ENCODE results near the gene EWSR1. TPM values are rescaled to one million over a fixed set of nuclear protein-coding genes. Genes with fewer than 3 reads are reported as not detected.
A peak's percentile ranks its signal among the peaks of the same experiment; 100 is the strongest.

The EWSR1 gene
- total and polyA plus RNA-seq, 2 donors (not counting 1 experiment from before 2014, with no cell fraction given): 281 to 295 TPM

DNA sequence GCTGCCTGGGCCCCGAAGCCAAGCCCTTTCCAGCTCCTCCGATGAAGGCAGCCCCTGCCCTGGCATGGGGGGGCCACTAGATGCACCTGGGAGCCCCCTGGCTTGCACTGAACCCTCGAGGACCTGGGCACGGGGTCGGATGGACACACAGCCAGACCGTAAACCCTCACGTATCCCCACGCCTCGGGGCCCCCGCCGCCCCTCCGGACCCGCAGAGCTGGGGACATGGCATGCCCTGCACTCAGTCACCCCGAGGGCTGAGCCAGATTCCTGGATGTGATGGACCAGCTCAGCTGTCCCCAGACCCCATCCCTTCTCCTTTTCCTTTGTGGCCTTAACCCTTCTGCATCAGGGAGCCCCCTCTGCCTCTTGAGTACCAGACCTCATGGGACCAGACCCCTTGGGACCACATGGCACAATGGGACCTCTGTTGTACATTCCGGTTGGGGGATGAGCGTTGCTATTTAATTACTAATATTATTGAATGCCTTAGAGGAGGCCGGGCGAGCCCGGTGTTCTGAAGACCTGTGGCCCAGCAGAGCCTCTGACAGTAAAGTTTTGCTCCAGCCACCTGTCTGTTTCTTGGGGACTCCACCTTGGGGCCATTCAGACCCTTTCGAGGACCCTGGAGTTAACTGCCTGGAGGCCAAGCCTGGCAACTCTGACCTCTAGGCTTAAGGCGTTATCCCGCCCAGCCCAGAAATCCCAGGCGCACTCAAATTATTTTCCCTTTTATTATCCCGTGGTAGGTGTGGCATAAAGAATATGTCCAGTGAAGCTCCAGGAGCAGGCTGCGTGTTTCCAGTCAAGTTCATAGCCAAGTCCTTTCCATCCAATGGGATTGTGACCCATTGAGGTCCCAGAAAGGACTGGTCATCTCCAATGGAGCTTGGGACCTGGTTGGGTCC, 44.4 kb downstream of the EWSR1 start:
- intact Hi-C loops (cut with micrococcal nuclease): no loop called here
- no peak for TF ChIP-seq CTCF (IDR thresholded peaks at IDR 0.05)
- no peak for TF ChIP-seq EZH2 (IDR thresholded peaks at IDR 0.05; ENCODE audit: borderline replicate concordance, insufficient read depth, low read depth, low read length, poor library complexity, severe bottlenecking)

DNA sequence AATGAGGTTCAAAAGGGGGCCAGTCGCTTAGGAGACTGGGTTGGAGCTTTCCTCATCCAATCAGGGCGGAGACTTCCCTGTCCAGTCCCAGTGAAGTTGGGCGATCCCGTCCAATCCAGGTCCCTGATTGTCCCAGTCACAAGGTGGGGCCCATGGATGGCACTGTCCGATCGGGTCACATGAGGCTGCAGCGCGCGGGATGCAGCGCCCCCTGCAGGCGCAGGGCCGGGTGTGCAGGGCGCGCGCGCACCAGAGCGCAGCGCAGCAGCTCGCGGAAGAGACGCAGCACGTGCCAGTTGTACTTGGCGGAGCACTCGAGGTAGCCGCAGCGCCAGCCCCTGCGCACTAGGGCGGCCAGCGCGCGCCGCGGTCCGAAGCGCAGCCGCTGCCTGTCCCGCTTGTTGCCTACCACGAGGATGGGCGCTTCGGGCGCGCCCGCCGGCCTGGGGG, 45.1 kb downstream of the EWSR1 start:
- peaks cover 31% of the 10 kb centered on the region for H3K4me1 Mint-ChIP-seq
- peak; percentile 25 for ATAC-seq (ENCODE audit: low read depth)
- TF ChIP-seq EZH2 (IDR thresholded peaks at IDR 0.05; ENCODE audit: borderline replicate concordance, insufficient read depth, low read depth, low read length, poor library complexity, severe bottlenecking) (no peak), CTCF (IDR thresholded peaks at IDR 0.05) (peak; percentile 62)
- peak; percentile 51 for DNase-seq
- no peak overlapping the region for H3K9ac ChIP-seq (ENCODE audit: low read length)
- H3K27ac ChIP-seq (ENCODE audit: low read length in 2 of 2): no peak overlapping the region
- no peaks in the 10 kb centered on the region for H3K79me2 ChIP-seq (ENCODE audit: control insufficient read depth, insufficient read depth, low read length)
- 25% methylated on average over 44 of the region's 44 CpGs for WGBS (ENCODE audit: insufficient coverage)
- H3K36me3 ChIP-seq (replicated peaks in 1 of 2; ENCODE audit: control extremely low read depth in 1 of 2, control insufficient read depth in 1 of 2, extremely low read depth in 1 of 2, insufficient read depth in 2 of 2, low read length in 1 of 2): no peaks in the 10 kb centered on the region
- H3K9me3 Mint-ChIP-seq (ENCODE audit: insufficient read depth): no peaks in the 10 kb centered on the region
- H3K4me3 Mint-ChIP-seq: no peak overlapping the region
- H3K4me1 ChIP-seq (ENCODE audit: control insufficient read depth in 2 of 2, insufficient read depth in 2 of 2, low read length in 2 of 2): peaks cover 32 to 41% of the 10 kb centered on the region in 2 donors
- H3K4me3 ChIP-seq (ENCODE audit: control extremely low read depth in 1 of 5, extremely low read depth in 1 of 5, insufficient read depth in 1 of 5, low read depth in 2 of 5, low read length in 4 of 5): no peak overlapping the region
- ChIA-PET POLR2A (no interaction called here), CTCF (no interaction called here)
- intact Hi-C loops (cut with micrococcal nuclease): no loop called here
- H3K27me3 ChIP-seq (replicated peaks in 1 of 4; ENCODE audit: control extremely low read depth in 1 of 4, control insufficient read depth in 3 of 4, insufficient read depth in 4 of 4, low read length in 3 of 4): peaks cover 0 to 62% (median 26%) of the 10 kb centered on the region in 4 experiments
- no peak overlapping the region for H3K27ac Mint-ChIP-seq
- H2AFZ ChIP-seq (ENCODE audit: insufficient read depth, low read depth, low read length, poor library complexity, severe bottlenecking): no peak overlapping the region
- H3K4me2 ChIP-seq (replicated peaks; ENCODE audit: low read depth, low read length, poor library complexity, severe bottlenecking): peak overlapping the region; percentile 73
- H4K20me1 ChIP-seq (ENCODE audit: control insufficient read depth, insufficient read depth, low read length, poor library complexity, severe bottlenecking): peaks cover 7% of the 10 kb centered on the region
- peaks cover 0 to 25% (median 0%) of the 10 kb centered on the region in 3 donors for H3K9me3 ChIP-seq (ENCODE audit: control extremely low read depth in 1 of 3, control insufficient read depth in 2 of 3, insufficient read depth in 1 of 3, low read length in 2 of 3)
- H3K27me3 Mint-ChIP-seq: peaks cover 41% of the 10 kb centered on the region

More for the DNA sequence above, 44.4 kb downstream of the EWSR1 start:
- Histone ChIP-seq H3K36me3 (replicated peaks in 1 of 2; ENCODE audit: control extremely low read depth in 1 of 2, control insufficient read depth in 1 of 2, extremely low read depth in 1 of 2, insufficient read depth in 2 of 2, low read length in 1 of 2) (no peaks in the 10 kb centered on the region), H3K79me2 (ENCODE audit: control insufficient read depth, insufficient read depth, low read length) (no peaks in the 10 kb centered on the region), H3K9me3 (ENCODE audit: control extremely low read depth in 1 of 3, control insufficient read depth in 2 of 3, insufficient read depth in 1 of 3, low read length in 2 of 3) (peaks cover 0 to 26% (median 0%) of the 10 kb centered on the region in 3 donors), H3K4me1 (ENCODE audit: control insufficient read depth in 2 of 2, insufficient read depth in 2 of 2, low read length in 2 of 2) (peaks cover 32 to 42% of the 10 kb centered on the region in 2 donors), H2AFZ (ENCODE audit: insufficient read depth, low read depth, low read length, poor library complexity, severe bottlenecking) (no peak overlapping the region), H3K27me3 (replicated peaks in 1 of 4; ENCODE audit: control extremely low read depth in 1 of 4, control insufficient read depth in 3 of 4, insufficient read depth in 4 of 4, low read length in 3 of 4) (peaks cover 0 to 69% (median 26%) of the 10 kb centered on the region in 4 experiments), H3K4me3 (ENCODE audit: control extremely low read depth in 1 of 5, extremely low read depth in 1 of 5, insufficient read depth in 1 of 5, low read depth in 2 of 5, low read length in 4 of 5) (no peak overlapping the region), H3K9ac (ENCODE audit: low read length) (no peak overlapping the region), H3K4me2 (replicated peaks; ENCODE audit: low read depth, low read length, poor library complexity, severe bottlenecking) (no peak overlapping the region), H4K20me1 (ENCODE audit: control insufficient read depth, insufficient read depth, low read length, poor library complexity, severe bottlenecking) (peaks cover 7% of the 10 kb centered on the region), H3K27ac (ENCODE audit: low read length in 2 of 2) (no peak overlapping the region)
- no peak overlapping the region for H3K27ac Mint-ChIP-seq
- no peak for ATAC-seq (ENCODE audit: low read depth)
- POLR2A ChIA-PET: no interaction called here
- H3K9me3 Mint-ChIP-seq (ENCODE audit: insufficient read depth): no peaks in the 10 kb centered on the region
- WGBS (ENCODE audit: insufficient coverage): 93% methylated on average over 18 of the region's 25 CpGs
- H3K27me3 Mint-ChIP-seq: peaks cover 42% of the 10 kb centered on the region
- no peak for DNase-seq
- H3K4me1 Mint-ChIP-seq: peaks cover 33% of the 10 kb centered on the region
- CTCF ChIA-PET: no interaction called here
- H3K4me3 Mint-ChIP-seq: no peak overlapping the region

All from B cell (primary cell).